CD4-positive, CD25-positive, alpha-beta regulatory T cell (primary cell): Measurements from ENCODE around the gene MRPL53. TPM values are rescaled to one million over a fixed set of nuclear protein-coding genes. Genes with fewer than 3 reads are reported as not detected.
A peak's percentile ranks its signal among the peaks of the same experiment; 100 is the strongest.

Experiments
- ATAC-seq, 2 donors: fragments of 150-1000 bp; cut with Tn5 transposase; one replicate each; pipeline ENCODE4 v1.10.0; 2021; ENCODE audit warnings: low read depth in 2 of 2, moderate number of reproducible peaks in 2 of 2, moderate library complexity in 1 of 2
- DNase-seq, 3 donors: peaks; one replicate each; pipeline versions ENCODE4 v3.0.0 to v3.0.0-alpha.2; 2012 to 2022; ENCODE audit warnings: mixed read lengths in 1 of 3
- H3K27ac ChIP-seq: one replicate; pipeline ENCODE4 v1.7.0; 2013; ENCODE audit warnings: mild to moderate bottlenecking, low read length; ENCODE audit not compliant: insufficient read depth, poor library complexity, severe bottlenecking
- H3K27me3 ChIP-seq: one replicate; pipeline ENCODE4 v1.7.0; 2013; ENCODE audit warnings: low read length; ENCODE audit not compliant: control insufficient read depth, insufficient read depth
- H3K36me3 ChIP-seq: one replicate; pipeline ENCODE4 v1.7.0; 2013; ENCODE audit warnings: mild to moderate bottlenecking, low read length, moderate library complexity; ENCODE audit not compliant: control insufficient read depth, insufficient read depth
- H3K4me1 ChIP-seq: 2 replicates; pipeline ENCODE4 v1.7.0; 2013; ENCODE audit warnings: mild to moderate bottlenecking, low read length; ENCODE audit not compliant: insufficient read depth, control insufficient read depth, poor library complexity, severe bottlenecking
- H3K4me3 ChIP-seq: one replicate; pipeline ENCODE4 v1.7.0; 2013; ENCODE audit warnings: low read depth, mild to moderate bottlenecking, low read length, moderate library complexity
- H3K9me3 ChIP-seq, 2 experiments: 1 replicate in 1 of 2; 2 replicates in 1 of 2; pipeline ENCODE4 v1.7.0; 2013; ENCODE audit warnings: low read length in 2 of 2, mild to moderate bottlenecking in 1 of 2, moderate library complexity in 1 of 2; ENCODE audit not compliant: control insufficient read depth in 2 of 2
- H3K27ac Mint-ChIP-seq, 3 donors: one replicate each; pipeline ENCODE4 v1.8.0; 2020 to 2022; ENCODE audit warnings: mild to moderate bottlenecking in 3 of 3, mixed read lengths in 3 of 3, moderate library complexity in 2 of 3
- H3K27me3 Mint-ChIP-seq: one replicate; pipeline ENCODE4 v1.8.0; 2022; ENCODE audit warnings: mild to moderate bottlenecking, mixed read lengths
- H3K36me3 Mint-ChIP-seq: one replicate; pipeline ENCODE4 v1.8.0; 2020; ENCODE audit warnings: mixed read lengths
- H3K4me1 Mint-ChIP-seq, 4 donors: one replicate each; pipeline ENCODE4 v1.8.0; 2020 to 2022; ENCODE audit warnings: mixed read lengths in 4 of 4, mild to moderate bottlenecking in 1 of 4
- H3K4me3 Mint-ChIP-seq, 4 donors: one replicate each; pipeline ENCODE4 v1.8.0; 2020 to 2022; ENCODE audit warnings: mild to moderate bottlenecking in 4 of 4, mixed read lengths in 4 of 4, moderate library complexity in 3 of 4
- H3K9me3 Mint-ChIP-seq, 7 donors: one replicate each; pipeline ENCODE4 v1.8.0; 2020 to 2022; ENCODE audit warnings: mixed read lengths in 7 of 7, mild to moderate bottlenecking in 3 of 7, moderate library complexity in 2 of 7
- polyA plus RNA-seq, 4 donors: library from polyadenylated mRNA; unstranded; fragments of 300-500 nt; fragmentation: Illumina TruSeq; gene quantifications; one replicate each; pipeline ENCODE4 v1.2.3, GENCODE V29; 2021
- total RNA-seq: library from RNA; stranded (reverse); gene quantifications from one replicate; pipeline ENCODE4 v1.2.3, GENCODE V29; 2022

Gene MRPL53
- total and polyA plus RNA-seq, 5 donors from 2014 or later: 57.2 to 163 (median 137) TPM

GRCh38 chr2:74504591-74504990 is 32.1 kb upstream of the MRPL53 start:
- no peak overlapping the region for H3K4me3 ChIP-seq
- DNase-seq: no peak
- Mint-ChIP-seq H3K9me3 (peaks cover 0 to 7% (median 0%) of the 10 kb centered on the region in 7 donors), H3K4me3 (peak overlapping the region; percentile 44 to 86 (median 78)), H3K4me1 (peaks cover 5 to 80% (median 25%) of the 10 kb centered on the region in 4 donors), H3K27ac (no peak overlapping the region), H3K36me3 (peaks cover 26% of the 10 kb centered on the region), H3K27me3 (peaks cover 64% of the 10 kb centered on the region)
- no peak overlapping the region for H3K27ac ChIP-seq
- H3K4me1 ChIP-seq: peaks cover 42% of the 10 kb centered on the region
- H3K36me3 ChIP-seq: peaks cover 13% of the 10 kb centered on the region
- H3K9me3 ChIP-seq: no peaks in the 10 kb centered on the region
- H3K27me3 ChIP-seq: peaks cover 3% of the 10 kb centered on the region
- ATAC-seq: no peak

DNA sequence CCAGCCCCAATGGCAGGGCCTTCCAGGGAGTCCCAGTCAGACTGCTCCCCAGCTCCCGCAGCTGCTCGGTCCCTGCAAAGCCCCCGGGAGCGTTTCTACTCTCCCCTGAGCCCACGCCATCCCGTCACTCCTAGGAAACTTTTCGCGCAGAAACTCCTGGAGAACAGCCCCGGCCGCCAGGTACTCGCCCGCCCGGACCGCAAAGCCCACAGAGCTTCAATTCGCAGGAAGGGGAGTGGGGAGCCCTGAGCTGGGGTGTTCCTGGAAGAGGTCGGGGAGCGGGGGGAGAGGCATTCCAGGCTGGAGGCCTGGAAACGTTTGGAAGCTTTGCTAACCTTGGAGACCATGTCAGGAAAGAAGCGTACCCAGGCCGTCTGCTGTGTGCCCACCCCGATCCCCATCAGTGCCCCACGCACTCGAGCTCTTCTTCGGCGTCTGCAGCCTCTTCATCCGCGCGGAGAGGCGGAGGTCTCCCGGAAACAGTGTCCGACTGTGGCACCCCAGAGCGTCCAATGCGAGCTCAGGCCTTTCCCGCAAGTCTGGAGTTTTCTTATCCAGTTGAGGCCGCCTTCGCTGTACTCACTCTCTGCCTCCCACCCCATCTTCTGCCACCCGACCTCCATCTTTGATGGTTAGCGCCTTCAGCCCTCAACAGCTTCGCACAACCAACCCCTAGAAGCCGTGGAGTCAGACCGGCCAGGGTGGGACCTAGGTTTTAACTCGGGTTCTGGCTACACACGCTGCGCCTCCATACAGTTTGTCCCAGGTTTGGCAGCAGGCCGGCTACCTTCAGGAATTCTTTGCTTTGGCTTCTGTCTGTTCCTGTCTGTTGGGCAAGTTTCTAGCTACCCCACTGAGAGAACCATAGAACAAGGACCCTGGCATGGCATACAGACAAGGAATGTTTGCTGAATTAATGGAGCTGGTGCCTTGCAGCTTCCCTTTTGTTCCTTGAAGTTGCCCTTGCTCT is 31.3 kb upstream of the MRPL53 start:
- Mint-ChIP-seq H3K27ac (peak overlapping the region in 1 of 3 donors; percentile 56), H3K4me3 (peak overlapping the region; percentile 68 to 86 (median 82)), H3K4me1 (peaks cover 5 to 84% (median 28%) of the 10 kb centered on the region in 4 donors), H3K27me3 (peaks cover 68% of the 10 kb centered on the region), H3K9me3 (peaks cover 0 to 7% (median 0%) of the 10 kb centered on the region in 7 donors), H3K36me3 (peaks cover 26% of the 10 kb centered on the region)
- H3K4me3 ChIP-seq: no peak overlapping the region
- H3K27ac ChIP-seq: no peak overlapping the region
- no peak for ATAC-seq
- peaks cover 13% of the 10 kb centered on the region for H3K36me3 ChIP-seq
- peaks cover 50% of the 10 kb centered on the region for H3K4me1 ChIP-seq
- DNase-seq: no peak
- H3K9me3 ChIP-seq: no peaks in the 10 kb centered on the region
- peaks cover 2% of the 10 kb centered on the region for H3K27me3 ChIP-seq

GRCh38 chr2:74502720-74503505 is 30.4 kb upstream of the MRPL53 start:
- H3K27ac ChIP-seq: no peak overlapping the region
- peak in 1 of 3 donors; percentile 75 for DNase-seq
- Mint-ChIP-seq H3K9me3 (peaks cover 0 to 5% (median 0%) of the 10 kb centered on the region in 7 donors), H3K27me3 (peaks cover 69% of the 10 kb centered on the region), H3K4me1 (peaks cover 5 to 85% (median 34%) of the 10 kb centered on the region in 4 donors), H3K27ac (peak overlapping the region in 1 of 3 donors; percentile 56), H3K4me3 (peak overlapping the region; percentile 68 to 84 (median 82)), H3K36me3 (peaks cover 26% of the 10 kb centered on the region)
- H3K4me3 ChIP-seq: peak overlapping the region; percentile 32
- no peak for ATAC-seq
- H3K9me3 ChIP-seq: no peaks in the 10 kb centered on the region
- peaks cover 13% of the 10 kb centered on the region for H3K36me3 ChIP-seq
- peaks cover 2% of the 10 kb centered on the region for H3K27me3 ChIP-seq
- H3K4me1 ChIP-seq: peaks cover 51% of the 10 kb centered on the region

GRCh38 chr2:74502147-74502719 is 29.8 kb upstream of the MRPL53 start:
- Histone ChIP-seq H3K9me3 (no peaks in the 10 kb centered on the region), H3K36me3 (peaks cover 13% of the 10 kb centered on the region), H3K27me3 (peaks cover 2% of the 10 kb centered on the region), H3K4me3 (no peak overlapping the region), H3K4me1 (peaks cover 53% of the 10 kb centered on the region), H3K27ac (no peak overlapping the region)
- Mint-ChIP-seq H3K27me3 (peaks cover 63% of the 10 kb centered on the region), H3K4me3 (peak overlapping the region; percentile 68 to 83 (median 78)), H3K27ac (no peak overlapping the region), H3K4me1 (peaks cover under 1 to 86% (median 31%) of the 10 kb centered on the region in 4 donors), H3K9me3 (peaks cover 0 to 2% (median 0%) of the 10 kb centered on the region in 7 donors), H3K36me3 (peaks cover 23% of the 10 kb centered on the region)
- DNase-seq: no peak
- ATAC-seq: no peak

- DNase-seq (no peak), ATAC-seq (no peak)
- Mint-ChIP-seq H3K27ac (no peak overlapping the region), H3K4me3 (peak overlapping the region; percentile 67 to 83 (median 78)), H3K4me1 (peaks cover 0 to 79% (median 26%) of the 10 kb centered on the region in 4 donors), H3K27me3 (peaks cover 62% of the 10 kb centered on the region), H3K36me3 (peaks cover 20% of the 10 kb centered on the region), H3K9me3 (peaks cover 0 to 1% (median 0%) of the 10 kb centered on the region in 7 donors)
- Histone ChIP-seq H3K9me3 (no peaks in the 10 kb centered on the region), H3K4me1 (peaks cover 47% of the 10 kb centered on the region), H3K27ac (no peak overlapping the region), H3K4me3 (no peak overlapping the region), H3K27me3 (peaks cover 2% of the 10 kb centered on the region), H3K36me3 (peaks cover 13% of the 10 kb centered on the region)
These were observed 29.0 kb upstream of the MRPL53 start for GRCh38 chr2:74501335-74502071.

DNA sequence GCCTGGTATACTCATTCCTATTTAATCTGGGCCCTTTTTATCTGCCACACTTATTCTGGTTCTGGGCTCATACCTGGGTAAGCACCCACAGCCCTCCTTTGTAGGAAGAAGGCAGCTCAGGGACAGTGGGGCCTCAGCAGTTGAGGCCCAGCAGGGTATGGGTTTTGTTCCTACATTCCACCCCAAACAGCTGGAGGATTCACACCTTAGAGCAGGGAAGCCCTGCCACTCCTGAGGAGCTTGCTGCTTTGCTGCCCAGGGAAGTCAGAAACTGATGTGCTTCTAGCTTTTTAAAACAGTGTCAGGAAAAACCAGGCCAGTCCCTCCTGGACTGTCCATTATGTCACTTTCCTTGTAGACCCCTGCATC is 28.1 kb upstream of the MRPL53 start:
- Histone ChIP-seq H3K27ac (no peak overlapping the region), H3K9me3 (no peaks in the 10 kb centered on the region), H3K4me1 (peaks cover 40% of the 10 kb centered on the region), H3K4me3 (no peak overlapping the region), H3K27me3 (peaks cover 2% of the 10 kb centered on the region), H3K36me3 (peaks cover 8% of the 10 kb centered on the region)
- Mint-ChIP-seq H3K27me3 (peaks cover 62% of the 10 kb centered on the region), H3K4me3 (peak overlapping the region in 3 of 4 donors; percentile 64 to 83 (median 78)), H3K9me3 (peaks cover 0 to 1% (median 0%) of the 10 kb centered on the region in 7 donors), H3K27ac (no peak overlapping the region), H3K36me3 (peaks cover 22% of the 10 kb centered on the region), H3K4me1 (peaks cover 0 to 71% (median 24%) of the 10 kb centered on the region in 4 donors)
- no peak for ATAC-seq
- DNase-seq: no peak
